GM18508 (cell line): Measurements from ENCODE around the gene HPRT1.

Experiments used
- ATAC-seq: cut with Tn5 transposase; IDR thresholded peaks from one replicate; pipeline ENCODE4 v1.9.1; 2021; ENCODE audit warnings: moderate number of reproducible peaks; ENCODE audit not compliant: insufficient read depth, unreplicated experiment

Gene HPRT1

DNA sequence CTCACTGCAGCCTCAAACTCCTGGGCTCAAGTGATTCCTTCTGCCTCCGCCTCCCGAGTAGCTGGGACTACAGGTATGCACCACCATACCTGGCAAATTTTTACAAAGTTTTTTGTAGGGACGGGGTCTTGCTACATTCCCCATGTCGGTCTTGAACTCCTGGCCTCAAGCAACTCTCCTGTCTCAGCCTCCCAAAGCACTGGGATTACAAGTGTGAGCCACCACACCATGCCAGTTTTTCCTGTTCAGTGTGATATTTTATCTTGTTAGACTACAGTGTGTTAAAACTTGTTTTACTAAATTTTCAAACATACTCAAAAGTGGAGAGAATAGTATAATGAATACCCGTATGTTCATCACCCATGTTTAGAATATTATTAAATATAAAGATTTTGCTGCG lies 12.1 kb downstream of the HPRT1 start:
- no peak for ATAC-seq

DNA sequence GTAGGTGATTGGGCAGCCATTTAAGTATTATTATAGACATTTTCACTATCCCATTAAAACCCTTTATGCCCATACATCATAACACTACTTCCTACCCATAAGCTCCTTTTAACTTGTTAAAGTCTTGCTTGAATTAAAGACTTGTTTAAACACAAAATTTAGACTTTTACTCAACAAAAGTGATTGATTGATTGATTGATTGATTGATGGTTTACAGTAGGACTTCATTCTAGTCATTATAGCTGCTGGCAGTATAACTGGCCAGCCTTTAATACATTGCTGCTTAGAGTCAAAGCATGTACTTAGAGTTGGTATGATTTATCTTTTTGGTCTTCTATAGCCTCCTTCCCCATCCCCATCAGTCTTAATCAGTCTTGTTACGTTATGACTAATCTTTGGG lies 16.3 kb downstream of the HPRT1 start:
- ATAC-seq = no peak

DNA sequence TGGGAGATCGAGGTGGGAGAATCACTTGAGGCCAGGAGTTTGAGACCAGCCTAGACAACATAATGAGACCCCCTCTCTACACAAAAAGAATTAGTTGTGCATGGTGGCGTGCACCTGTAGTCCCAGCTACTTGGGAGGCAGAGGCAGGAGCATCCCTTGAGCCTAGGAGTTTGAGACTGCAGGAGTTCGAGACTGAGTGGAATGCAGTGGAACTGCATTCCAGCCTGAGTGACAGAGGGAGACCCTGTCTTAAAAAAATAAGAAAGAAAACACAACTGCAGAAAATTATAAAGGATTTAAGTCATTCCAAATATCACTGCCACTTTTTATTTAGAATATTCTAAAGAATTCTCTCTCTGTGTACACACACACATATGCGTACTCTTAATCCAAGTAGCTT lies 18.4 kb downstream of the HPRT1 start:
- ATAC-seq = no peak

DNA sequence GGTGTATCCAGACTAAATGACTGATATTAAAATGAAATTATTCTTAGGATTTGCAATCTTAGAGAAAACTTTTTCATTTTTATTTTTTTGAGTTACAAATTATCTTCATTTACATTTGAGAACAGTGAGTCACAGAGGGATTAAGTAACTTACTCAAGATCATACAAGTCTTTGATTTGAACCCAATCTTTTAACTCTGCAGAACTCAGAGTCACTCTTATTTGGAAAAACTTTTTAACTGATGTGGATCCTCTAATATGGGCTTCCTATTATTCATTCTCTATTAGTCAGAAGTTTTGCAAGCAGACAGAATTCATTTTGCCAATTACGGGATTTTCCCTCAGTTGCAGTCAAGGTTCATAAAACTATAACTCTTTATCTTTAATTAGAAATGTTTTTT lies 20.1 kb downstream of the HPRT1 start:
- ATAC-seq = no peak

DNA sequence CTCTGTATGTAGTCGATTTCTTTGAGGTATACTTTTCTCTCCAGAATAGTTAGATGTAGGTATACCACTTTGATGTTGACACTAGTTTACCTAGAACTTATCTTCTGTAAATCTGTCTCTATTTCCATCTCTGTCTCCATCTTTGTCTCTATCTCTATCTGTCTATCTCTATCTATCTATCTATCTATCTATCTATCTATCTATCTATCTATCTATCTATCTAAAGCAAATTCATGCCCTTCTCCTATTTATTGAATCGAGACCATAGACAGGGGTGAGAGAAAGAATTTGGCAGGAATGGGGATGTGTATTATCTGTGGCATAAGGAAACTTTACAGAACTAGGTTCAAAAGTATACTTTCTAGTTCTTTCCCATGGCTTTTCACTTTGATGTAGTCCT lies 21.4 kb downstream of the HPRT1 start:
- no peak for ATAC-seq

- ATAC-seq = no peak
These were observed 22.4 kb downstream of the HPRT1 start for GRCh38 chrX:134482371-134482770.

DNA sequence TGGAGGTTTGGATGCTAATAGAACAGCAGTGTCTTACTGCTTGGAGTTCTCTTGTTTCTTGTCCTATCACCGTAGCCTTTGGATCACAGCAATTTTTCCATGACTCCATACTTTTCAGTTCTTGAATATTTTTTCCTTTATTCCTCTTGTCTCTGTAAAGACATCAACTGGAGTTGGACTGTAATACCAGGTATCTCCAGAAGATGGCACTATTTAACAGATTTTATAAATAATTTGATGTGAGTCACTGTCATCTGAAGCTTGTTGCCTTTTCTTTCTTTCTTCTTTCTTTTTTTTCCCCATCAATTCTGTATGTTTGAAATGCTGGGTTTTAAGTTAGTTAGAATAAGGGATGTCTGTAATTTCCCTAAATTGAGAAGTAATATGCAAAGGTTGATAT lies 24.1 kb downstream of the HPRT1 start:
- no peak for ATAC-seq

GRCh38 chrX:134501941-134502340 lies 42.0 kb downstream of the HPRT1 start:
- ATAC-seq = no peak

- no peak for ATAC-seq
These were observed 42.7 kb downstream of the HPRT1 start for GRCh38 chrX:134502686-134503085.

GRCh38 chrX:134512566-134512965 lies 52.6 kb downstream of the HPRT1 start:
- ATAC-seq = no peak

DNA sequence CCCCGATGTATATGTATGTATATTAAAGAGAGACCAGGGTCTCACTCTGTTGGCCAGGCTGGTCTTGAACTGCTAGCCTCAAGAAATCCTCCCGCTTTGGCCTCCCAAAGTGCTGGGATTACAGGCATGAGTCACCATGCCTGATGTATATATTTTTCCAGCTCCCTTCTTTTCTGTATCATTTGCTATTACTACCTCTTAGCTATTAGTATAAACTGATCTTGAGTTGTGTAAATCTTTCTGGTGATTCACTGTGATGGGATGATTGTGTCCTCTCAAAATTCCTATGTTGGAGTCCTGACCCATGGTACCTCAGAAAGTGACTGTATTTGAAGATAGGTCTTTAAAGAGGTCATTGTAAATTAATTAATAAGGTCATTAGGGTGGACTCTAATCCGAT lies 53.1 kb downstream of the HPRT1 start:
- ATAC-seq = no peak

GRCh38 chrX:134520860-134521390 lies 61.0 kb downstream of the HPRT1 start:
- no peak for ATAC-seq

DNA sequence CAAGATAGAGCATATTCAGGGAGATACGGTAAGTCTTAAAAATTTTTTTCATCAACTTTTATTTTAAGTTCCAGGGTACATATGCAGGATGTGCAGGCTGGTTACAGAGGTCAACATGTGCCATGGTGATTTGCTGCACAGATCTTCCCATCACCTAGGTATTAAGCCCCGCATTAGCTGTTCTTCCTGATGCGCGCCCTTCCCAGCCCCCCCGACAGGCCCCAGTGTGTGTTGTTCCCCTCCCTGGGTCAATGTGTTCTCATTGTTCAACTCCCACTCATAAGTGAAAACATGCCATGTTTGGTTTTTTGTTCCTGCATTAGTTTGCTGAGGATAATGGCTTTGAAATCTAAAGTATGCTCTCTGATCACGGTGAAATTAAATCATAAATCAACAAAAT lies 64.2 kb downstream of the HPRT1 start:
- no peak for ATAC-seq

DNA sequence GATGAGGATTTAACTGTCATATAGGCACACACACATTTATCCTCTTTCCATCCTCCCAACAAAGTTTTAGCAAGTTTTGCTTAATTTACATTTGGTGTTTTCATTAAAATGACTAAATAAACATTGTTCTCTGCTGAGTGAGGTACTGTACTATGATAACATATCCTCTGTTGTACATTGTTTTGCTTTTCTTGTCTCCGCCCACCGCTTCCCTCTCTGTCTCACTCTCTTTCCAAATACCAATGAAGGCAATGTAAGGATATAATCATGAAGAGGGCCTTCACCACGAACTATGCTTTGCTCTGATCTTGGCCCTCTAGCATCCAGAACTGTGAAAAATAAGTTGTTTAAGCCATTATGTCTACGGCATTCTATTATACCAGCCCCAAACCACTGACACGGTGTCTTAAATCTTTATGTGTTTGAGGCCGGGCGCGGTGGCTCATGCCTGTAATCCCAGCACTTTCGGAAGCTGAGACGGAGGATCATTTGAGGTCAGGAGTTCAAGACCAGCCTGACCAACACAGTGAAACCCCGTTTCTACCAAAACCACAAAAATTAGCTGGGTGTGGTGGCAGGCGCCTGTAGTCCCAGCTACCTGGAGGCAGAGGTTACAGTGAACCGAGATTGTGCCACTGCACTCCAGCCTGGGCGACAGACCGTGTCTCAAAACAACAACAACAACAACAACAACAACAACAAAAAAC lies 65.3 kb downstream of the HPRT1 start:
- ATAC-seq = no peak

- no peak for ATAC-seq
These were observed 66.4 kb downstream of the HPRT1 start for GRCh38 chrX:134526399-134526798.

- ATAC-seq = no peak
These were observed 69.0 kb downstream of the HPRT1 start for GRCh38 chrX:134528960-134529359.

GRCh38 chrX:134529481-134529880 lies 69.5 kb downstream of the HPRT1 start:
- no peak for ATAC-seq

DNA sequence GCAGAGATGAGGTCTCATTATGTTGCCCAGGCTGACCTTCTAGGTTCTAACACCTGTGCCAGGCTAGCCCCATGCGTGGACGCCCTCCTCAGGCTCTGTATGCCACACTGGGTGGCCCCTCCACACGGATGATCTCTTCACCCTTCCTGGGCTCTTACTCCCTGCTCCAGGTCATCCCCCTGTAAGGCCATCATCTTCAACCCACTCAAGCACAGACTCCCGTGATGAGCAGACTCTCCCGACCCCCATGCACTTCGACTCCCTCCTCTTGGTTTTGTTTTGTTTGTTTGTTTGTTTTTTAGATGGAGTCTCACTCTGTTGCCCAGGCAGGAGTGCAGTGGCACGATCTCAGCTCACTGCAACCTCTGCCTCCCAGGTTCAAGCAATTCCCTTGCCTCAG lies 70.9 kb downstream of the HPRT1 start:
- no peak for ATAC-seq

- ATAC-seq = no peak
These were observed 73.4 kb downstream of the HPRT1 start for GRCh38 chrX:134533352-134533751.

- ATAC-seq = no peak
These were observed 74.0 kb downstream of the HPRT1 start for GRCh38 chrX:134533952-134534351.

DNA sequence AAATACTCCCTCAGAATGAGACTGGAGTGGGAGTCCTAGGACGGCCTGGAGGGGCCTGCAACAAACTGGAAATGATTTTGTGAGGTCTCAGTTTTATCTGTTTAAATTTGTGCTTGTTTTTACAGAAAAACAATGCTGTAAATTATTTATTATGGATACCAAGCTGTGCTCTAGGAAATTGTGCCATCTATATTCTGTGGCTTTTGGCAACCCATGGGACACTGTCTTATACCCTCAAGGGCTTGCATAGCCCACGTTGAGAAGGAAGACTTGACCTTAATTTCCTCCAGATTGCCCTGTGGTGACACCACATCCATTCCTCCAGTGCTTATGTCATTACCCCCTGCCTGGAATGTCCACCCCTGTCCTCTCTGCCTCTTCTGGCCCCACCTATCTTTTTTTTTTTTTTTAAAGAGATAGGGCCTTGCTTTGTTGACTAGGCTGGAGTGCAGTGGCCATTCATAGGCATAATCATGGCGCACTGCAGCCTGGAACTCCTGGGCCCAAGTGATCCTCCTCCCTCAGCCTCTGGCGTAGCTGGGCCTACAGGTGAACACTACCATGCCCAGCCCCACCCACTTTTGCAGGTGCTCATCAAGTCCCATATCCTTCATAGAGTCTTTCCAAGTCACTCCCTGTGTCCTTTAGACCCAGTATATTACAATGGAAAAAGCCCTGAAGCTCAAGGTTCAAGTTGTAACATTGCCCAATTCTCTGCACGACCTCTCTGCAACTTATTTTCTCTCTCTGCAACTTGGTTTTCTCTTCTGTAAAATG lies 77.4 kb downstream of the HPRT1 start:
- no peak for ATAC-seq

DNA sequence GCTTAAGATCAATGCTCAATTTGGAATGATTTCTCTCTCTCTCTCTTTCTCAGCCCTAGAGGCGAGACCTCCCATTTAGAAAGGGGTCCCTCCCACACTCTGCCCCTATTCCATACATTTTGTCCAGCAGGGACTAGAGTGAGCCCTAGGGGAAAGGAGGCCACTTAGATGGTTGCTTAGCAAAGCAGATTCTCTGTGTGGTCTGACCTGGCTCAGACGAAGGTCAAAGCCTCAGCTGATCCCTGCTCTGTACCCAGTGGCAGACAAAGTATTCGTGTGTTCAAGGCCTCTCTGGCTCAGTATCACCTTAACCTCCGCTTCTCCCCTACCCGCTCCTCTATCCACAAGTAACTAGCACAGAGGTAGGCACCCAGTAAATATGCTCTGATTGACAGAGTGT lies 78.4 kb downstream of the HPRT1 start:
- no peak for ATAC-seq
